H1 (cell line): ENCODE data around the gene DLAT.
"Not testable (repeated sequence)": the region's sequence is repeated elsewhere in the genome, so short reads cannot be mapped to it uniquely, and the experiment has no call there.

Experiments
- CBX8 ChIP-seq: fragments of 300-800, 300-1000 bp; sonication (generic); IDR thresholded peaks from 2 replicates; pipeline ENCODE4 v1.7.1; 2016; ENCODE audit warnings: low read depth, low read length, borderline replicate concordance
- CEBPB ChIP-seq: IDR thresholded peaks from 2 replicates; pipeline ENCODE4 v1.6.1; 2012; ENCODE audit warnings: low read depth, low read length
- CREB1 ChIP-seq: IDR thresholded peaks from 2 replicates; pipeline ENCODE4 v1.6.1; 2012; ENCODE audit warnings: inconsistent platforms
- EZH2 ChIP-seq: fragments of 200-600 bp; sonication (generic); IDR thresholded peaks from 2 replicates; pipeline ENCODE4 v1.7.1; 2012; ENCODE audit warnings: low read depth, mild to moderate bottlenecking, moderate library complexity, low read length, inconsistent platforms; ENCODE audit not compliant: severe bottlenecking
- PHF8 ChIP-seq: fragments of 200-600 bp; sonication (generic); conservative IDR thresholded peaks from 2 replicates; pipeline ENCODE4 v1.7.1; 2012; ENCODE audit warnings: low read depth, mild to moderate bottlenecking, inconsistent platforms, low read length, moderate library complexity
- POLR2A ChIP-seq, 2 experiments: IDR thresholded peaks; 1 replicate in 1 of 2; 2 replicates in 1 of 2; pipeline ENCODE4 v1.6.1; 2011; ENCODE audit warnings: low read depth in 2 of 2, low read length in 2 of 2, mild to moderate bottlenecking in 2 of 2; ENCODE audit errors: control extremely low read depth in 1 of 2
- POLR2AphosphoS5 ChIP-seq: IDR thresholded peaks from 2 replicates; pipeline ENCODE4 v1.6.1; 2011; ENCODE audit warnings: low read depth, low read length
- POU5F1 ChIP-seq: IDR thresholded peaks from 2 replicates; pipeline ENCODE4 v1.6.1; 2011; ENCODE audit warnings: low read depth, mild to moderate bottlenecking, low read length, moderate library complexity
- RBBP5 ChIP-seq: IDR thresholded peaks from 2 replicates; pipeline ENCODE4 v1.7.1; 2012; ENCODE audit warnings: low read depth, mild to moderate bottlenecking, inconsistent platforms, low read length, moderate library complexity, borderline replicate concordance
- SP1 ChIP-seq: IDR thresholded peaks from 2 replicates; pipeline ENCODE4 v1.6.1; 2011; ENCODE audit warnings: low read depth, low read length
- TAF7 ChIP-seq: optimal IDR thresholded peaks from 2 replicates; pipeline ENCODE3; 2011; ENCODE audit warnings: low read depth, mild to moderate bottlenecking, inconsistent platforms, low read length, moderate library complexity, borderline replicate concordance
- YY1 ChIP-seq: IDR thresholded peaks from 2 replicates; pipeline ENCODE4 v1.6.1; 2011; ENCODE audit warnings: low read depth, mild to moderate bottlenecking, low read length
- TF ChIP-seq, protein P1 (sequence below), 3 experiments: IDR thresholded peaks; 1 replicate in 2 of 3; 2 replicates in 1 of 3; pipeline versions ENCODE4 v1.5.1 to v1.6.1; 2011; ENCODE audit warnings: low read length in 3 of 3, mild to moderate bottlenecking in 3 of 3, inconsistent platforms in 2 of 3, low read depth in 1 of 3, moderate library complexity in 1 of 3; ENCODE audit not compliant: insufficient read depth in 1 of 3; ENCODE audit errors: control extremely low read depth in 1 of 3
- TF ChIP-seq, protein P2 (sequence below): IDR thresholded peaks from 2 replicates; pipeline ENCODE4 v1.6.1; 2012; ENCODE audit warnings: inconsistent platforms

DNA sequence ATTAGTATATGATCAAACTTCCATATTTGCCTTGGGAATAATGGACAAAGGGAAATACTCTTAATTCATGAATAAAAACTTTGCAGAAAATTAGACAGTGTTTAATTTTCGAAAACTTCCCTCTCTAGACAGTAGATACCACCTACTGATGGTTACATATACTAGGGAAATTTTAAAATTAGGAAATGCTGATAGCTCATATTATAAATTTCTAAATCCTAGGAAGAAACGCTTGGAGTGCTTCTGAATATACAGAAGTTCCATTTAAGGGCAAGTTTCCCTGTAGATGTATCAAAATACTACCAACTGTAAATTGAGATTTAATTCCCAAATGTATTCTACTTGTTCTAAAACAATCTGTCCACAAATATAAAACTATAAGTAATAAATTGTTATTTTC is 70.1 kb downstream of the DLAT start:
- not testable (repeated sequence) for TF ChIP-seq CBX8; POU5F1; RBBP5; CEBPB; EZH2; SP1; POLR2A (IDR thresholded peaks at IDR 0.05; ENCODE audit: control extremely low read depth in 1 of 2, low read depth in 2 of 2, low read length in 2 of 2); YY1; PHF8; POLR2AphosphoS5; TAF7; CREB1
- TF ChIP-seq, protein P1, sequence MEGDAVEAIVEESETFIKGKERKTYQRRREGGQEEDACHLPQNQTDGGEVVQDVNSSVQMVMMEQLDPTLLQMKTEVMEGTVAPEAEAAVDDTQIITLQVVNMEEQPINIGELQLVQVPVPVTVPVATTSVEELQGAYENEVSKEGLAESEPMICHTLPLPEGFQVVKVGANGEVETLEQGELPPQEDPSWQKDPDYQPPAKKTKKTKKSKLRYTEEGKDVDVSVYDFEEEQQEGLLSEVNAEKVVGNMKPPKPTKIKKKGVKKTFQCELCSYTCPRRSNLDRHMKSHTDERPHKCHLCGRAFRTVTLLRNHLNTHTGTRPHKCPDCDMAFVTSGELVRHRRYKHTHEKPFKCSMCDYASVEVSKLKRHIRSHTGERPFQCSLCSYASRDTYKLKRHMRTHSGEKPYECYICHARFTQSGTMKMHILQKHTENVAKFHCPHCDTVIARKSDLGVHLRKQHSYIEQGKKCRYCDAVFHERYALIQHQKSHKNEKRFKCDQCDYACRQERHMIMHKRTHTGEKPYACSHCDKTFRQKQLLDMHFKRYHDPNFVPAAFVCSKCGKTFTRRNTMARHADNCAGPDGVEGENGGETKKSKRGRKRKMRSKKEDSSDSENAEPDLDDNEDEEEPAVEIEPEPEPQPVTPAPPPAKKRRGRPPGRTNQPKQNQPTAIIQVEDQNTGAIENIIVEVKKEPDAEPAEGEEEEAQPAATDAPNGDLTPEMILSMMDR (IDR thresholded peaks at IDR 0.05; ENCODE audit: control extremely low read depth in 1 of 3, insufficient read depth in 1 of 3, low read depth in 1 of 3, low read length in 3 of 3): not testable (repeated sequence)
- TF ChIP-seq, protein P2, sequence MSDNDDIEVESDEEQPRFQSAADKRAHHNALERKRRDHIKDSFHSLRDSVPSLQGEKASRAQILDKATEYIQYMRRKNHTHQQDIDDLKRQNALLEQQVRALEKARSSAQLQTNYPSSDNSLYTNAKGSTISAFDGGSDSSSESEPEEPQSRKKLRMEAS: not testable (repeated sequence)
